HCT116 (cell line): ENCODE data around the gene RAD52. TPM values are rescaled to one million over a fixed set of nuclear protein-coding genes. Genes with fewer than 3 reads are reported as not detected.

ENCODE experiments used
- ATAC-seq: fragments of 200-7000 bp; cut with Tn5 transposase; 2 replicates; pipeline ENCODE4 v1.9.1; 2020; ENCODE audit warnings: mild to moderate bottlenecking, moderate library complexity
- BruUV-seq: library from RNA; stranded (reverse); fragments of 400-500 nt; replicated peaks from 2 replicates; lab custom pipeline; 2021; lab: Mats Ljungman, UMichigan
- CTCF ChIA-PET: fragments of 300-600 bp; sonication (Branson Sonifier 250); formaldehyde crosslinking; loops from one replicate; lab custom pipeline; 2021; ENCODE audit warnings: antibody characterized with exemption; lab: Charles Lee
- POLR2A ChIA-PET: fragments of 300-600, 350-600 bp; sonication (Branson Sonifier 250); formaldehyde crosslinking; loops from one replicate; lab custom pipeline; 2021; ENCODE audit warnings: antibody characterized with exemption; lab: Charles Lee
- RAD21 ChIA-PET, 2 experiments: fragments of 300-600 bp; sonication (Branson Sonifier 250); formaldehyde crosslinking; loops; one replicate each; lab custom pipeline; 2023; ENCODE audit warnings: low total read pairs in 2 of 2; ENCODE audit not compliant: uncharacterized antibody in 2 of 2, unreplicated experiment in 2 of 2, low non-redundant PET in 1 of 2; lab: Charles Lee
- DNase-seq: peaks from one replicate; pipeline ENCODE4 v3.0.0-alpha.2; 2010; ENCODE audit warnings: low read depth, low spot score
- H2AFZ ChIP-seq: fragments of 200-600 bp; shearing (Covaris generic), sonication (generic); 2 replicates; pipeline ENCODE4 v1.6.1; 2017; ENCODE audit warnings: low read depth, mixed run types, mixed read lengths, antibody characterized with exemption, low read length; ENCODE audit not compliant: poor library complexity, severe bottlenecking
- H3K27ac ChIP-seq: 2 replicates; pipeline ENCODE4 v1.5.1; 2012; ENCODE audit warnings: low read depth, low read length
- H3K27me3 ChIP-seq: fragments of 200-600 bp; sonication (generic); 2 replicates; pipeline ENCODE4 v1.6.1; 2016; ENCODE audit warnings: mixed run types, low read length, mixed read lengths; ENCODE audit not compliant: insufficient read depth
- H3K36me3 ChIP-seq, 2 experiments: fragments of 200-500 bp in 1 of 2; fragments of 200-600 bp in 1 of 2; sonication (Bioruptor generic) in 1 of 2; sonication (generic) in 1 of 2; 2 replicates each; pipeline versions ENCODE4 v1.5.1 to v1.6.1; 2014 to 2016; ENCODE audit warnings: low read length in 2 of 2, inconsistent platforms in 1 of 2, mixed read lengths in 1 of 2, mixed run types in 1 of 2; ENCODE audit not compliant: insufficient read depth in 2 of 2, control insufficient read depth in 1 of 2
- H3K4me1 ChIP-seq, 2 experiments: fragments of 200-600 bp in 1 of 2; sonication (generic) in 1 of 2; 2 replicates each; pipeline versions ENCODE4 v1.5.1 to v1.6.1; 2012 to 2017; ENCODE audit warnings: low read length in 2 of 2, inconsistent platforms in 1 of 2, mild to moderate bottlenecking in 1 of 2, mixed read lengths in 1 of 2, mixed run types in 1 of 2, moderate library complexity in 1 of 2; ENCODE audit not compliant: insufficient read depth in 2 of 2, control insufficient read depth in 1 of 2
- H3K4me2 ChIP-seq: fragments of 200-600 bp; sonication (generic); 2 replicates; pipeline ENCODE4 v1.6.1; 2017; ENCODE audit warnings: mixed run types, low read length, mixed read lengths
- H3K4me3 ChIP-seq, 2 experiments: fragments of 200-600 bp in 1 of 2; sonication (generic) in 1 of 2; replicated peaks in 1 of 2; 2 replicates each; pipeline ENCODE4 v1.5.1; 2011 to 2016; ENCODE audit warnings: low read length in 2 of 2, control low read depth in 1 of 2, low read depth in 1 of 2, mild to moderate bottlenecking in 1 of 2, mixed read lengths in 1 of 2, mixed run types in 1 of 2
- H3K79me2 ChIP-seq: fragments of 200-600 bp; sonication (generic); 2 replicates; pipeline ENCODE4 v1.6.1; 2017; ENCODE audit warnings: mild to moderate bottlenecking, mixed run types, low read length, moderate library complexity, mixed read lengths; ENCODE audit not compliant: insufficient read depth
- H3K9ac ChIP-seq: fragments of 200-600 bp; sonication (generic); 2 replicates; pipeline ENCODE4 v1.6.1; 2016; ENCODE audit warnings: low read length, mixed read lengths
- H3K9me2 ChIP-seq: fragments of 200-600 bp; sonication (generic), shearing (Covaris generic); 2 replicates; pipeline ENCODE4 v1.6.1; 2017; ENCODE audit warnings: mixed run types, mild to moderate bottlenecking, moderate library complexity; ENCODE audit not compliant: insufficient read depth
- H3K9me3 ChIP-seq, 2 experiments: fragments of 200-500 bp in 1 of 2; fragments of 200-600 bp in 1 of 2; sonication (Bioruptor generic) in 1 of 2; sonication (generic) in 1 of 2; 2 replicates each; pipeline ENCODE4 v1.6.1; 2014 to 2017; ENCODE audit warnings: low read length in 2 of 2, mixed read lengths in 2 of 2, inconsistent platforms in 1 of 2, low read depth in 1 of 2, mild to moderate bottlenecking in 1 of 2, mixed run types in 1 of 2, moderate library complexity in 1 of 2; ENCODE audit not compliant: control insufficient read depth in 1 of 2, insufficient read depth in 1 of 2
- H4K20me1 ChIP-seq: fragments of 200-600 bp; sonication (generic), shearing (Covaris generic); 2 replicates; pipeline ENCODE4 v1.6.1; 2017; ENCODE audit warnings: mixed run types, mild to moderate bottlenecking, moderate library complexity; ENCODE audit not compliant: insufficient read depth
- ELF1 ChIP-seq: IDR thresholded peaks from 2 replicates; pipeline ENCODE4 v1.6.1; 2012; ENCODE audit warnings: low read depth, borderline replicate concordance
- EZH2phosphoT487 ChIP-seq: fragments of 200-600 bp; IDR thresholded peaks from 2 replicates; pipeline ENCODE4 v1.6.1; 2018; ENCODE audit warnings: antibody characterized with exemption, borderline replicate concordance
- JUND ChIP-seq: IDR thresholded peaks from 2 replicates; pipeline ENCODE4 v1.6.1; 2012
- POLR2A ChIP-seq: IDR thresholded peaks from 2 replicates; pipeline ENCODE4 v1.7.0; 2011; ENCODE audit warnings: borderline replicate concordance; ENCODE audit not compliant: insufficient read depth, insufficient read length; ENCODE audit errors: extremely low read depth
- RAD21 ChIP-seq: IDR thresholded peaks from 2 replicates; pipeline ENCODE4 v1.6.1; 2012; ENCODE audit warnings: low read depth, mild to moderate bottlenecking
- SIN3A ChIP-seq: IDR thresholded peaks from 2 replicates; pipeline ENCODE4 v1.6.1; 2012; ENCODE audit warnings: low read depth
- SP1 ChIP-seq: IDR thresholded peaks from 2 replicates; pipeline ENCODE4 v1.6.1; 2012; ENCODE audit warnings: low read depth
- TCF7L2 ChIP-seq: IDR thresholded peaks from 2 replicates; pipeline ENCODE4 v1.7.0; 2011; ENCODE audit warnings: borderline replicate concordance, inconsistent platforms; ENCODE audit not compliant: insufficient read depth, insufficient read length; ENCODE audit errors: extremely low read depth
- ZFX ChIP-seq: fragments of 450-650 bp; IDR thresholded peaks from 2 replicates; pipeline ENCODE4 v1.6.1; 2017
- intact Hi-C: fragments of 100-400 bp; cut with micrococcal nuclease; formaldehyde crosslinking; loops from 2 replicates; pipeline ENCODE4 v1.10.0; 2022
- total RNA-seq: library from RNA; stranded (reverse); gene quantifications from one replicate; pipeline ENCODE4 v1.2.1, GENCODE V29; 2021; ENCODE audit not compliant: unreplicated experiment

RAD52 gene
- total RNA-seq, 1 experiment from 2014 or later, result 24.4 TPM

- CTCF ChIA-PET, result no interaction called here
- no peak for TF ChIP-seq RAD21
- TF ChIP-seq JUND, result no peak
- TF ChIP-seq SP1, result no peak
- no peak for TF ChIP-seq ZFX
- no peak for TF ChIP-seq EZH2phosphoT487
- TF ChIP-seq ELF1, result no peak
- TF ChIP-seq TCF7L2, result no peak
- TF ChIP-seq POLR2A, result no peak
- no peak overlapping the region for H3K4me2 ChIP-seq
- no peak overlapping the region for H3K4me3 ChIP-seq
- no peak for DNase-seq
- no TSS peak for BruUV-seq
- H3K9me3 ChIP-seq, result no peaks in the 10 kb centered on the region
- H3K79me2 ChIP-seq, result peaks cover 74% of the 10 kb centered on the region
- intact Hi-C loops, result no loop called here
- H3K9ac ChIP-seq, result no peak overlapping the region
- peaks cover 5% of the 10 kb centered on the region; the same call in 1 of the 2 replicates for H4K20me1 ChIP-seq
- no peak for ATAC-seq
- peaks cover 0 to 13% of the 10 kb centered on the region in 2 experiments; a peak in 3 of 4 replicates for H3K36me3 ChIP-seq
- H3K9me2 ChIP-seq, result no peaks in the 10 kb centered on the region
- H2AFZ ChIP-seq, result no peak overlapping the region
- no peaks in the 10 kb centered on the region for H3K27me3 ChIP-seq
- H3K4me1 ChIP-seq, result peaks cover 4% of the 10 kb centered on the region in 2 experiments
- H3K27ac ChIP-seq, result no peak overlapping the region
- RAD21 ChIA-PET, result no interaction called here
- POLR2A ChIA-PET, result no interaction called here
Measured at GRCh38 chr12:943051-943450, 6.4 kb downstream of the RAD52 start.

- no peak for ATAC-seq
Measured at GRCh38 chr12:938810-939209, 10.7 kb downstream of the RAD52 start.

More at GRCh38 chr12:938810-939209, 10.7 kb downstream of the RAD52 start:
- Histone ChIP-seq H3K4me3 (no peak overlapping the region), H4K20me1 (peaks cover 5% of the 10 kb centered on the region; the same call in 1 of the 2 replicates), H3K4me2 (no peak overlapping the region), H3K4me1 (no peaks in the 10 kb centered on the region), H3K9ac (no peak overlapping the region), H3K27ac (no peak overlapping the region), H3K9me2 (no peaks in the 10 kb centered on the region)
- CTCF ChIA-PET, result no interaction called here
- no TSS peak for BruUV-seq
- DNase-seq, result no peak
- intact Hi-C loops, result no loop called here
- no peak for TF ChIP-seq SIN3A
- TF ChIP-seq, all 23 proteins: peak for 0
- Histone ChIP-seq H2AFZ (no peak overlapping the region), H3K36me3 (peaks cover 0 to 2% of the 10 kb centered on the region in 2 experiments; a peak in 2 of 4 replicates), H3K27me3 (no peaks in the 10 kb centered on the region), H3K9me3 (no peaks in the 10 kb centered on the region), H3K79me2 (peaks cover 42% of the 10 kb centered on the region)
- ChIA-PET POLR2A (interaction anchor here (1.2 kb wide), 1 partner anchor 10 kb away, joined by 4 read pairs; the partner anchor contains the start of gene RAD52), RAD21 (no interaction called here)
